NOMO-1 (cell line): Measurements from ENCODE around the gene ATP8B1.
A peak's percentile ranks its signal among the peaks of the same experiment; 100 is the strongest.

Source experiments
- DNase-seq, 2 experiments: peaks; one replicate each; lab custom pipeline; 2025; ENCODE audit not compliant: unreplicated experiment in 2 of 2; lab: John Stamatoyannopoulos, UW

Gene ATP8B1

GRCh38 chr18:57794951-57795728 is 8.0 kb downstream of the ATP8B1 start:
- DNase-seq = no peak

GRCh38 chr18:57793302-57793986 is 9.7 kb downstream of the ATP8B1 start:
- DNase-seq = no peak

- no peak for DNase-seq
Observed at GRCh38 chr18:57792631-57793301, 10.3 kb downstream of the ATP8B1 start.

GRCh38 chr18:57791911-57792310 is 11.2 kb downstream of the ATP8B1 start:
- no peak for DNase-seq

GRCh38 chr18:57791192-57791591 is 11.9 kb downstream of the ATP8B1 start:
- DNase-seq = no peak

- DNase-seq = no peak
Observed at GRCh38 chr18:57790316-57790715, 12.8 kb downstream of the ATP8B1 start.

- no peak for DNase-seq
Observed at GRCh38 chr18:57789759-57790158, 13.4 kb downstream of the ATP8B1 start.

- no peak for DNase-seq
Observed at GRCh38 chr18:57789090-57789489, 14.0 kb downstream of the ATP8B1 start.

- no peak for DNase-seq
Observed at GRCh38 chr18:57787068-57787685, 15.9 kb downstream of the ATP8B1 start.

- no peak for DNase-seq
Observed at GRCh38 chr18:57785751-57786437, 17.2 kb downstream of the ATP8B1 start.

GRCh38 chr18:57784801-57785114 is 18.4 kb downstream of the ATP8B1 start:
- no peak for DNase-seq

- DNase-seq = peak; percentile 75 to 87
Observed at GRCh38 chr18:57784034-57784800, 18.9 kb downstream of the ATP8B1 start.

- DNase-seq = no peak
Observed at GRCh38 chr18:57782049-57782448, 21.1 kb downstream of the ATP8B1 start.

GRCh38 chr18:57780706-57781347 is 22.3 kb downstream of the ATP8B1 start:
- peak in 1 of 2 experiments; percentile 38 for DNase-seq

GRCh38 chr18:57780318-57780705 is 22.8 kb downstream of the ATP8B1 start:
- DNase-seq = peak in 1 of 2 experiments; percentile 28

GRCh38 chr18:57776767-57777166 is 26.3 kb downstream of the ATP8B1 start:
- no peak for DNase-seq

- DNase-seq = no peak
Observed at GRCh38 chr18:57776354-57776753, 26.8 kb downstream of the ATP8B1 start.

- DNase-seq = no peak
Observed at GRCh38 chr18:57775937-57776336, 27.2 kb downstream of the ATP8B1 start.

- no peak for DNase-seq
Observed at GRCh38 chr18:57772387-57772799, 30.7 kb downstream of the ATP8B1 start.

- no peak for DNase-seq
Observed at GRCh38 chr18:57771626-57772025, 31.5 kb downstream of the ATP8B1 start.
